Fibroblast of skin of left biceps (primary cell): ENCODE measurements around the gene ZNF418.
"Not testable (repeated sequence)": the region's sequence is repeated elsewhere in the genome, so short reads cannot be mapped to it uniquely, and the experiment has no call there.

Source experiments
- DNase-seq, 2 experiments: peaks; one replicate each; pipeline ENCODE4 v3.0.0-alpha.2; 2013; ENCODE audit warnings: low read depth in 2 of 2

Gene ZNF418

GRCh38 chr19:57934820-57935665, at the start of gene ZNF418:
Gene ZNF418 (minus strand): TSS chr19:57935402. CDS start chr19:57933822, 1,580 bp downstream.
- DNase-seq: peak; percentile 64 to 67

GRCh38 chr19:57978586-57979289, 43.5 kb upstream of the ZNF418 start:
- no peak for DNase-seq

GRCh38 chr19:57974434-57974833, 39.2 kb upstream of the ZNF418 start, which contains the start of gene C19orf18:
Gene C19orf18 (minus strand): TSS chr19:57974534. CDS start chr19:57974432, 102 bp downstream.
- no peak for DNase-seq

GRCh38 chr19:57964761-57965160, 29.6 kb upstream of the ZNF418 start:
- DNase-seq: no peak

- DNase-seq: no peak
Measured at GRCh38 chr19:57961785-57962184, 26.6 kb upstream of the ZNF418 start.

GRCh38 chr19:57954996-57955395, 19.8 kb upstream of the ZNF418 start:
- DNase-seq: no peak

GRCh38 chr19:57949702-57950101, 14.5 kb upstream of the ZNF418 start:
- no peak for DNase-seq

GRCh38 chr19:57949296-57949695, 14.1 kb upstream of the ZNF418 start:
- no peak for DNase-seq

GRCh38 chr19:57947419-57948134, 12.4 kb upstream of the ZNF418 start, which contains the start of gene ZNF256:
Gene ZNF256 (minus strand): TSS chr19:57947706. CDS start chr19:57947474, 232 bp downstream.
- peak; percentile 76 to 79 for DNase-seq

- no peak for DNase-seq
Measured at GRCh38 chr19:57947088-57947418, 11.9 kb upstream of the ZNF418 start.

- no peak for DNase-seq
Measured at GRCh38 chr19:57946316-57946715, 11.1 kb upstream of the ZNF418 start.

GRCh38 chr19:57941593-57941992, 6.4 kb upstream of the ZNF418 start:
- DNase-seq: no peak

- DNase-seq: no peak
Measured at GRCh38 chr19:57935731-57936130, 529 bp upstream of the ZNF418 start.

GRCh38 chr19:57927587-57927986, 7.6 kb downstream of the ZNF418 start:
- DNase-seq: no peak

- DNase-seq: peak; percentile 86 to 87
Measured at GRCh38 chr19:57916168-57916995, 18.8 kb downstream of the ZNF418 start, which contains the start of gene ZNF417. Gene ZNF417 (minus strand): TSS chr19:57916592. CDS start chr19:57916411, 181 bp downstream.

GRCh38 chr19:57914531-57914930, 20.7 kb downstream of the ZNF418 start:
- no peak for DNase-seq

- DNase-seq: no peak
Measured at GRCh38 chr19:57907394-57907793, 27.8 kb downstream of the ZNF418 start.

GRCh38 chr19:57905258-57905657, 29.9 kb downstream of the ZNF418 start:
- DNase-seq: no peak

GRCh38 chr19:57903618-57904184, 31.5 kb downstream of the ZNF418 start:
- no peak for DNase-seq

- DNase-seq: no peak
Measured at GRCh38 chr19:57900311-57900710, 34.9 kb downstream of the ZNF418 start.

GRCh38 chr19:57890706-57891105, 44.5 kb downstream of the ZNF418 start:
- DNase-seq: not testable (repeated sequence)
